NOMO-1 treated with DMSO at 0.1 percent for 48 hours (cell line): ENCODE data around the gene CNKSR1.
A peak's percentile ranks its signal among the peaks of the same experiment; 100 is the strongest.
"Not testable (repeated sequence)": the region's sequence is repeated elsewhere in the genome, so short reads cannot be mapped to it uniquely, and the experiment has no call there.

Experiments used
- DNase-seq: peaks from one replicate; lab custom pipeline; 2025; ENCODE audit not compliant: unreplicated experiment; lab: John Stamatoyannopoulos, UW

The CNKSR1 gene

DNA sequence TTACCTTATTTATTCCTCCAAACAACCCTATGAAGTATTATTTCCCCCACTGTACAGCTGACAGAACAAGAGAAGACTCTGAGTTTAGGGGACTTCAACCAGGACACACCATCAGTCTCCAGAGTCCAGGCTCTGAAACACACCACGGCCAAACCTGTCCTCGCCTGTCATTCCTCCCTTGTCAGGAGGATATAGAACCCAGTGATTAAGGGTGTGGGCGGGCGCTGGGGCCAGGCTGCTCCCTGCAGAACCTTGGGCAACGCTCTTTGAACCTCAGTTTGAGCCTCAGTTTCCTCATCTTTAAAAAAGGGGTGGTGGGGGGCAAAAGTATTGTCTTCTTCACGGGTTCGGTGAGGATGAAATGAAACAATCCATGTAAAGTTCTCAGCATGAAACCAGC lies 47.3 kb downstream of the CNKSR1 start:
- no peak for DNase-seq

DNA sequence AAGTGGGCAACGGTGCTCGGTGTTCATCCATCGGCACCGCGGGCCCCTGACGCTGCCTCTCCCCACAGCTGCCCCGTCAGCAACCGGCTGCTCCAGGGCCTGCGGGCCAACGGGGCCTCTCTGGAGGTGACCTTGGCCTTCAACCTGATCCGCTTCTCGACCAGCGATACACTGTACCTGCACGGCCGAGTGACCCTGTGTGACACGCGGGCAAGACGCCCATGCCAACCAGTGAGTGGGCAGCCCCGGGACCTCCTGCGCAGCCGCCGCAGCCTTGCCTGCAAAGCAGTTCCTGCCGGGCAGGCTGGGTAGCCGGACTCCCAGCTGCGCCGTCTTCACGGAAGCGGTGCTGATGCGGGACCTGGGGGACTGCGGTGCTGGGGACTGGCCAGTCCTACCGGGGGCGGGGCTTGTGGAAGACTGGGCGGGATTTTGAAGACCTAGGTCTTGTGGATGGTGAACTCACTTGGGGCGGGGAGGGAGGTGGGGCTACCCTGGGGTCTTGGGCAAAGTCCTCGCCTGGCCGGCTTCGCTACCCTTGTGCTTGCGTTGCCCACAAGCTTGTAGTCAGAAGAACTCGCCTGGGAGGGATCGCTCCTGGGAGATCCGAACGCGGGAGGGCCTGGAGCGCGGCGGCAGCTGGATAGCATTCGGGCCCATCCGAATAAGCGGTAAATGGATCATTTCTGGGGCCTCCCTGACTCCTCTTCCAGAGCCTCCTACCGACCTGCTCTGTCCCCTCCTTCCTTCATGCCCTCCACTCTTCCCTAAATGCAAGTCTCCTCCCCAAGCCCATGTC lies 47.9 kb downstream of the CNKSR1 start:
- no peak for DNase-seq

DNA sequence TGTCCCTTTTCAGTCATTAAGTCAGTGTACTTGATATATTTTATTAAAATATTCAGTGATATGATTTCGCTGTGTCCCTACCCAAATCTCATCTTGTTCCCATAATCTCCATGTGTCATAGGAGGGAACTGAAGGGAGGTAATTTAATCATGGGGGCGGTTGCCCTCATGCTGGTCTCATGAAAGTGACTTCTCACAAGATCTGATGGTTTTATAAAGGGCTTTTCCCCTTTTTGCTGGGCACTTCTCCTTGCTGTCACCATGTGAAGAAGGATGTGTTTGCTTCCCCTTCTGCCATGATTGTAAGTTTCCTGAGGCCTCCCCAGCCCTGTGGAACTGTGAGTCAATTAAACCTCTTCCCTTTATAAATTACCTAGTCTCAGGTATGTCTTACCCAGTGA lies 53.4 kb downstream of the CNKSR1 start:
- not testable (repeated sequence) for DNase-seq

DNA sequence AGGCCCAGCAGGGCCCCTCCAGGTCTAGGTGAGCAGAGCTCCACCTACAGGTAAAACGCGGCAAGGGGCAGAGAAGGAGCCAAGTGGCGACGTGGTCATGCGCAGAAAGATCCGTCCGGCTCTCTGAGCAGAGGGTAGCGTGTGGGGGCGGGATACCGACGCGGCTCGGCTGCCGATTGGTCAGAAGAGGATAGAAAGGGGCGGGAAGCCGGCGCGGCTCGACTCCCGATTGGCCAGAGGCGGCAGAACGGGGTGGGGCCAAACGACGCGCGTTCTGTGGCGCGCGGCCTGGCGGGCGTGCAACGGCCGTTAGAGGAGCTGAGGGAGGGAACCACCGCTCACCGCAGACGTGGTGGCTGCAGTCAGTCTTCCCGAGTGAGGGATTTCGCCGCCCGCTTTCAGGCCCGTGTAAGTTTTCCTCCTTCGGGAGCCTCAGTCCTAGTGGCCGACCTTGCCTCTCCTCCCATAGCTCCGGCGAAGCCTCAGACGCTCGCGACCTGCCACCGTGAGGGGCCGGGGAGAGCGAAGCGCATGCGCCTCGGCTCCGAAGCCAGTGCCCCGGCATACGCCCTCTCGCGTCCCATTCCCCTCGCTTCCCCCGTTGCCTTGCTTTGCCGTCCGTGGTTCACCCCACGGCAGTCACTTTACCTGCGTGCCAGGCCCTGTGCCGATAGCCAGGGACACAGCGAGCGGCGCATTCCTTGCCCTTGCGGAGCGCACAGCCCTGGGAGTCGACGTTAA lies 56.8 kb downstream of the CNKSR1 start, which contains the start of gene CEP85:
TSS of gene CEP85 (plus strand) at position 298 of the 741 bp plus-strand sequence. CDS start 5,584 bp downstream, outside the sequence.
- peak; percentile 95 for DNase-seq

DNA sequence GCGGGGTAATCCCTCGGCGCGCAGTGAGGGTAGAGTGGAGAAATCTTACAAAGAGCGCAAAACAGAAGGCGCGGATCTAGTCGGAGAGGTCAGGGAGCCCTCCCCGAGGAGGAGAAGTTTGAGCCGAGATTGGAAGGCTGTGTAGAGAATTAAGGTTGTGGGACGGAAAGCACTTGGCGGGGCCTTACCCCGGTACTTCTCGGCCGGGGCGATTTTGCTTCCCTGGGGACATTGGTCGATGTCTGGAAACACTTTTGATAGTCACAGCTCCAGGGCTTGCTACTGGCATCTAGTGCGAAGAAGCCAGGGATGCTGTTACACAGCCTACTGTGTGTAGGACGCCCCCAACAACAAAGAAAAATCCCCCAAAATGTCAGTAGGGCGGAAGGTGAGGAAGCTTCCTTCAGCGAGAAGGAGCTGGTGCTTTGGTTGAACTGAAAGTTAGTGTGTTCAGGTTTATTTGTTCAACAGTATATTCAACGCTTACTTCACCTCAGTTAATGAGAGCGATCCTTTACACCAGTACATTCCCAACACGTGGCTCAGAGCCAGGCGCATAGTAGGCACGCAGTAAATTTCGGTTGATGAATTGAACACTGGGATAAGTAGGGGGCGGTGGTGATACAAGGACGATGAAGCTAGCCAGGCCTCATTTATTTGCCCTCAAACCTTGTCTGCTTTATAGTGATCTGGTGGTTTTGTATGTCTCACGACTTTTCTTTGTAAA lies 57.5 kb downstream of the CNKSR1 start:
- peak; percentile 15 for DNase-seq

DNA sequence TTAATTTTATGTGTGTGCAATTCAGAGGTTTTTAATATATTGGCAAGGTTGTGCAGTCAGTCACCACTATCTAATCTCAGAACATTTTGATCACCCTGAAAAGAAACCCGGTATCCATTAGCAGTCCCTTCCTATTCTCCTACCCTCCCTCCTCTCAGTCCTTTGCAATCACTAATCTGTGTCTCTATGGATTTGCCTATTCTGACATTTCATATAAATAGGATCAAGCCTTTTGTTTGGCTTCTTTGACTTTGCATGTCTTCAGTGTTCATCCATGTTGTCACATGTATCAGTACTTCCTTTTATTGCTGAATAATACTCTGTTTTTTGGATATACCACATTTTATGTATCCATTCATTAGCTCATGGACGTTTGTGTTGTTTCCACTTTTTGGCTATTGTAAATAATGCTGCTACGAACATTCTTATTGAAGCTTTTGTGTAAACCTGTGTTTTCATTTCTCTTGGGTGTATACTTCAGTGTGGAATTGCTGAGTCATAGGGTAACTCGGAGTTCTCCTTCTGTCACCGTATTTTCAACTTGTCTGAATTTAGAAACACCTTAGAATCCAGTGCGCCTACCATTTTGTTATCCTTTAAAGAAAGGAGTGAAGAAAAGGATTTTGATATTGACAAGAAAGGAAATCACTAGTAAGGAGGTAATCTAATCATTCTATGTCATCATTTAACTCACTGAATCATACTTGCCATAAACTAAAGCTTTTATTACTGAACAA lies 60.1 kb downstream of the CNKSR1 start:
- peak; percentile 39 for DNase-seq
